ENCODE results near the gene TRIM15. TPM values are rescaled to one million over a fixed set of nuclear protein-coding genes. Genes with fewer than 3 reads are reported as not detected.
A peak's percentile ranks its signal among the peaks of the same experiment; 100 is the strongest.

The TRIM15 gene
- total and polyA plus RNA-seq, 12 donors = not detected

DNA sequence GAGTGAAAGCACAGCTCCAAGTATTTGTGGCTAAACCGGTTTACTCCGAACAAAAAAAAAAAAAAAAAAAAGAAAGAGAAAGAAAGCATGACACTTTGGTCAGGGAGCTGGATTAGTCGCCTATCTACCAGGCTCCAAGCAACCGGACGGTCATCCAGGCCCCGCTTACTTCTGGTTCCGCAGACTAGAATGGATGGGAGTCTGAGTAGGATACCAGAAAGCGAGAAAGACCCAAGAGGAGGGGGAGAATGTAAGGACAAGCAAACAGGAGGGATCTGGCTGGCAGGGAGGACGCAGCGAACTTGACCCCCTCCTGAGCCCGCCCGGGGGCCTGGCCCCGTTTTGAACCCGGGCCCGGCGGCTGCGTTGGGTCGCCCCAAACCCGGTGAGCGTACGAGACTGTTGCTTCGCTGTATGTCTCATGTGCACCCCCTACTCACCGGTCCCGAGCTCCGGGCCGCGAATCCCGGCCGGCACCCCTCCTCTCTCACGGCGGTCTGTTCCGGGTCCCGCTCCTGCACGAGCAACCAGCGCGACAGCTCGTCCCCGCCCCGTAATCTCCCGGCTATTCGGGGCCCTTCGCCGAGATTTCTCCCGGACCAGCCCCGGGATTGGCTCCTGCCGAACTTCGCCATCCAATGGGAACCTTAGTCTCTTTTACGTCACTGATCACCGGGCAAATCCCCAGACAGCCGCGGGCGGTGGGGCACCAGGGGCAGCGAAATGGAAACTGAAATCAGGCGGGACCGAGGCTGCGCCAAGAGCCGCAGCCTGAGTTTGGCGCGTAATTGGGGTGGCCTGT, 49.7 kb downstream of the TRIM15 start, which contains the start of gene TRIM26:
Gene TRIM26, minus strand, starts transcription at position 542 of the 802 bp plus-strand sequence. CDS start 14,303 bp downstream, outside the sequence.
- peak; percentile 98 to 99 (median 98) for DNase-seq
- Histone ChIP-seq H3K27ac (peak within 1 kb of the TSS; percentile 78 to 99 (median 98)), H3K4me1 (replicated peaks in 1 of 2) (peaks cover 15 to 19% of the 10 kb centered on the region in 2 donors), H3K4me3 (peak within 1 kb of the TSS; percentile 17 to 78 (median 68)), H3K27me3 (no peaks in the 10 kb centered on the region), H3K9me3 (replicated peaks in 1 of 3) (no peaks in the 10 kb centered on the region), H3K36me3 (replicated peaks in 1 of 2) (no peaks in the 10 kb centered on the region)
- WGBS, 4 donors = 0% methylated on average over 25 to 59 of the region's 59 CpGs
- TF ChIP-seq, protein P1, sequence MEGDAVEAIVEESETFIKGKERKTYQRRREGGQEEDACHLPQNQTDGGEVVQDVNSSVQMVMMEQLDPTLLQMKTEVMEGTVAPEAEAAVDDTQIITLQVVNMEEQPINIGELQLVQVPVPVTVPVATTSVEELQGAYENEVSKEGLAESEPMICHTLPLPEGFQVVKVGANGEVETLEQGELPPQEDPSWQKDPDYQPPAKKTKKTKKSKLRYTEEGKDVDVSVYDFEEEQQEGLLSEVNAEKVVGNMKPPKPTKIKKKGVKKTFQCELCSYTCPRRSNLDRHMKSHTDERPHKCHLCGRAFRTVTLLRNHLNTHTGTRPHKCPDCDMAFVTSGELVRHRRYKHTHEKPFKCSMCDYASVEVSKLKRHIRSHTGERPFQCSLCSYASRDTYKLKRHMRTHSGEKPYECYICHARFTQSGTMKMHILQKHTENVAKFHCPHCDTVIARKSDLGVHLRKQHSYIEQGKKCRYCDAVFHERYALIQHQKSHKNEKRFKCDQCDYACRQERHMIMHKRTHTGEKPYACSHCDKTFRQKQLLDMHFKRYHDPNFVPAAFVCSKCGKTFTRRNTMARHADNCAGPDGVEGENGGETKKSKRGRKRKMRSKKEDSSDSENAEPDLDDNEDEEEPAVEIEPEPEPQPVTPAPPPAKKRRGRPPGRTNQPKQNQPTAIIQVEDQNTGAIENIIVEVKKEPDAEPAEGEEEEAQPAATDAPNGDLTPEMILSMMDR (IDR thresholded peaks at IDR 0.05) = no peak
- peak; percentile 95 to 99 for TF ChIP-seq POLR2A (IDR thresholded peaks at IDR 0.05)
- intact Hi-C loops (cut with DNase I) = no loop called here

DNA sequence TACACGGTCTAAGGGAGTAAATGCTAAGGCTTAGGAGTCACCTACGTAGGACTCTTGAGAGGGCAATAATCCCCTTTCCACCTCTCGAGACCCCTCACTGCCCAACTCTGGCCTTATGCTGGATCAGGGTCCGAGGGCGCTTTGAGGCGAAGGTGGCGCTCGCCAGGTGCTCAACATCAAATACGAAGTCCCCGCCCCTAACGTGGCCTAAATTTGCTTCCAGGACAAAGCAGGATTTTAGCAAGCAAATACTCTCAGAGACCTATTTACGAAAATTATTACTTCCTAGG, 50.3 kb downstream of the TRIM15 start:
- H3K4me1 ChIP-seq (replicated peaks in 1 of 2) = peaks cover 14% of the 10 kb centered on the region in 2 donors
- intact Hi-C loops (cut with DNase I) = no loop called here
- TF ChIP-seq POLR2A (IDR thresholded peaks at IDR 0.05) = no peak
- TF ChIP-seq, protein P1 (IDR thresholded peaks at IDR 0.05) = no peak

DNA sequence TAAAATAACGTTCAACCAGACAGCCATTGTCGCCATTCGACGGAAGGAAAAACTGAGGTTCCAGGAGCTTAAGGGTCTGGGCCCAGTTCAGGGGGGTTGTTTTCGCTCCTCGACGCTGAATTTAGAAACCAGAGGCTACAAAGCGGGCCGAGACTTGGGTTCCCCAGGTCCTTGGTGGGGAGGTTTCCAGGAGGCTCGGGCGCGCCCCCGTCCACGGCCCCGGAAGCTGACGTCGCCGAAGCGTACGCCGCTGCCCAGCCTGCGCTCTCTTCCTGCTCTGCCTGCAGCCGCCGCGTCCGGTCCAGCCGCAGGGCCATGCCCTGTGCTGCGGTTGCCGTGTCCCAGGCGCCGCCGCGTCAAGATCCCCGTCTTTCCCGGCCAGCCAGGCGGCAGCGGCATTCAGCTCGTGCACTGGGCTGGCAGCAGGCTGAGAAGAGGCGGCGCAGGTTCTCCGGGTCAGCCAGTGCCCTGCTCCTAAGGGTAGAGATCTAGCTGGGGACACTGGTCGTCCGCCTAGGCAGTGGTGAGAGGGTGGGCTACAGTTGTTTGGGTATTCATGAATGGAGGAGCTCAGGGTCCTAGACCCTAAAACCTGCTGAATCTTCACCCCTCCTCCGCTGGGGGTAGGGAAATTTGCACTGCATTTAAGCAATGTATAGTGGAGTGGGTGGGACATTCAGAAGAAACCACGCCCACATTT, 50.8 kb downstream of the TRIM15 start:
- WGBS, 4 donors = 0 to 1% (median 1%) methylated on average over 14 to 45 of the region's 45 CpGs
- H3K4me3 ChIP-seq = peak overlapping the region; percentile 17 to 76 (median 63)

More for the DNA sequence above, 50.3 kb downstream of the TRIM15 start:
- H3K4me3 ChIP-seq = peak overlapping the region; percentile 17 to 76 (median 63)
- no peaks in the 10 kb centered on the region for H3K9me3 ChIP-seq (replicated peaks in 1 of 3)
- no peak for DNase-seq
- peak overlapping the region; percentile 78 to 99 (median 98) for H3K27ac ChIP-seq
- 0 to 2% (median 0%) methylated on average over 2 to 12 of the region's 12 CpGs for WGBS, 4 donors
- no peaks in the 10 kb centered on the region for H3K36me3 ChIP-seq (replicated peaks in 1 of 2)
- H3K27me3 ChIP-seq = no peaks in the 10 kb centered on the region

DNA sequence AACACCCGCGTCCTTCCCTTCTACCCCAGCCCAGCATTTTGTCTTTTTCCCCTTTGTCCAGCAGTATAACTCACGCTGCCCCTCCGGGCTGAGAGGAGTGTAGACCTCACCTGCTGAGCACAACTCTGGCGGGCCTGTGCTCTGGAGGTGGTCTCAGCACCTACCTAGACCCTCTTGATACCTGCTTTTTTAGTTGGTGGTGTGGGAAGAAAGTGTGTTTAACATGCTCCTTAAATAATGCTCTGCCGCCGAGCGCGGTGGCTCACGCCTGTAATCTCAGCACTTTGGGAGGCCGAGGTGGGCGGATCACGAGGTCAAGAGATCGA, 51.3 kb downstream of the TRIM15 start:
- intact Hi-C loops (cut with DNase I) = no loop called here
- 21 to 71% (median 62%) methylated on average over 5 to 14 of the region's 14 CpGs for WGBS, 4 donors
- peaks cover 14% of the 10 kb centered on the region in 2 donors for H3K4me1 ChIP-seq (replicated peaks in 1 of 2)

More for the DNA sequence above, 50.8 kb downstream of the TRIM15 start:
- H3K36me3 ChIP-seq (replicated peaks in 1 of 2) = no peaks in the 10 kb centered on the region
- H3K27me3 ChIP-seq = no peaks in the 10 kb centered on the region
- TF ChIP-seq, protein P1 (IDR thresholded peaks at IDR 0.05) = peak in 1 of 6 experiments; percentile 8
- peak; percentile 78 to 91 for TF ChIP-seq POLR2A (IDR thresholded peaks at IDR 0.05)
- peaks cover 14% of the 10 kb centered on the region in 2 donors for H3K4me1 ChIP-seq (replicated peaks in 1 of 2)
- H3K27ac ChIP-seq = peak overlapping the region; percentile 78 to 99 (median 98)
- no peaks in the 10 kb centered on the region for H3K9me3 ChIP-seq (replicated peaks in 1 of 3)
- peak; percentile 81 to 92 (median 86) for DNase-seq
- intact Hi-C loops (cut with DNase I) = no loop called here

More for the DNA sequence above, 51.3 kb downstream of the TRIM15 start:
- H3K4me3 ChIP-seq = peak overlapping the region in 3 of 4 donors; percentile 15 to 60 (median 17)
- no peaks in the 10 kb centered on the region for H3K36me3 ChIP-seq (replicated peaks in 1 of 2)
- peak in 1 of 7 donors; percentile 43 for DNase-seq
- no peak for TF ChIP-seq POLR2A (IDR thresholded peaks at IDR 0.05)
- TF ChIP-seq, protein P1 (IDR thresholded peaks at IDR 0.05) = no peak
- H3K27ac ChIP-seq = peak overlapping the region in 4 of 5 donors; percentile 92 to 99 (median 98)
- no peaks in the 10 kb centered on the region for H3K27me3 ChIP-seq
- no peaks in the 10 kb centered on the region for H3K9me3 ChIP-seq (replicated peaks in 1 of 3)

All from adrenal gland (tissue), 12 donors.